Vagina (tissue), 2 donors: ENCODE results near the gene CLDND2. TPM values are rescaled to one million over a fixed set of nuclear protein-coding genes. Genes with fewer than 3 reads are reported as not detected.

Source experiments
- DNase-seq, 2 donors: peaks; one replicate each; pipeline ENCODE4 v3.0.0-alpha.2; 2017; ENCODE audit errors: extremely low spot score in 2 of 2
- H3K27ac ChIP-seq: fragments of 200-600 bp; sonication (generic); one replicate; pipeline ENCODE4 v1.5.1; 2019
- H3K27me3 ChIP-seq: fragments of 200-600 bp; sonication (generic); one replicate; pipeline ENCODE4 v1.5.1; 2019
- H3K36me3 ChIP-seq, 2 donors: fragments of 200-600 bp; sonication (generic); one replicate each; pipeline ENCODE4 v1.5.1; 2017 to 2019
- H3K4me1 ChIP-seq: fragments of 200-600 bp; sonication (generic); one replicate; pipeline ENCODE4 v1.5.1; 2019
- H3K4me3 ChIP-seq, 2 donors: fragments of 200-600 bp; sonication (generic); 1 replicate in 1 of 2; 2 replicates in 1 of 2; pipeline ENCODE4 v1.5.1; 2016 to 2019
- H3K9me3 ChIP-seq: fragments of 200-600 bp; sonication (generic); one replicate; pipeline ENCODE4 v1.5.1; 2019
- CTCF ChIP-seq, 3 experiments: fragments of 450-650 bp in 2 of 3; fragments of 200-600 bp in 1 of 3; sonication (generic) in 1 of 3; IDR thresholded peaks; one replicate each; pipeline ENCODE4 v1.5.1; 2017 to 2019; ENCODE audit warnings: antibody characterized with exemption in 3 of 3, mild to moderate bottlenecking in 2 of 3, moderate library complexity in 2 of 3
- POLR2A ChIP-seq, 2 donors: fragments of 450-650 bp; IDR thresholded peaks; one replicate each; pipeline ENCODE4 v1.6.1; 2017; ENCODE audit warnings: antibody characterized with exemption in 2 of 2, mild to moderate bottlenecking in 2 of 2, moderate library complexity in 2 of 2
- POLR2AphosphoS5 ChIP-seq, 2 donors: sonication (generic); formaldehyde crosslinking; IDR thresholded peaks; one replicate each; pipeline ENCODE4 v1.9.0; 2017; ENCODE audit warnings: antibody characterized with exemption in 2 of 2, mild to moderate bottlenecking in 2 of 2, low read depth in 1 of 2; ENCODE audit not compliant: insufficient read depth in 1 of 2
- intact Hi-C: fragments of 100-400 bp; cut with DNase I; formaldehyde crosslinking; loops from one replicate; pipeline ENCODE4 v1.15.1; 2023
- total RNA-seq: library from RNA; depleted of rRNA; stranded (reverse); fragments of >200 nt; gene quantifications from one replicate; pipeline ENCODE4 v1.2.3, GENCODE V29; 2016

The CLDND2 gene
- total RNA-seq, 1 donor from 2014 or later, result not detected

- peak within 1 kb of the TSS in 1 of 2 donors; percentile 4 for H3K4me3 ChIP-seq
- no peaks in the 10 kb centered on the region for H3K27me3 ChIP-seq
- no peak within 1 kb of the TSS for H3K27ac ChIP-seq
- H3K36me3 ChIP-seq, result no peaks in the 10 kb centered on the region
- no peaks in the 10 kb centered on the region for H3K9me3 ChIP-seq
- intact Hi-C loops, result no loop called here
- no peak for TF ChIP-seq POLR2AphosphoS5 (IDR thresholded peaks at IDR 0.05; ENCODE audit: insufficient read depth in 1 of 2, low read depth in 1 of 2)
- TF ChIP-seq CTCF (IDR thresholded peaks at IDR 0.05), result no peak
- no peak for TF ChIP-seq POLR2A (IDR thresholded peaks at IDR 0.05)
- no peak for DNase-seq
- peaks cover 8% of the 10 kb centered on the region for H3K4me1 ChIP-seq
These were observed 4.1 kb upstream of the CLDND2 start, which contains the start of gene NKG7 for GRCh38 chr19:51372649-51373504. NKG7 (minus strand) TSS chr19:51372654; CDS start chr19:51372535, 119 bp downstream.

DNA sequence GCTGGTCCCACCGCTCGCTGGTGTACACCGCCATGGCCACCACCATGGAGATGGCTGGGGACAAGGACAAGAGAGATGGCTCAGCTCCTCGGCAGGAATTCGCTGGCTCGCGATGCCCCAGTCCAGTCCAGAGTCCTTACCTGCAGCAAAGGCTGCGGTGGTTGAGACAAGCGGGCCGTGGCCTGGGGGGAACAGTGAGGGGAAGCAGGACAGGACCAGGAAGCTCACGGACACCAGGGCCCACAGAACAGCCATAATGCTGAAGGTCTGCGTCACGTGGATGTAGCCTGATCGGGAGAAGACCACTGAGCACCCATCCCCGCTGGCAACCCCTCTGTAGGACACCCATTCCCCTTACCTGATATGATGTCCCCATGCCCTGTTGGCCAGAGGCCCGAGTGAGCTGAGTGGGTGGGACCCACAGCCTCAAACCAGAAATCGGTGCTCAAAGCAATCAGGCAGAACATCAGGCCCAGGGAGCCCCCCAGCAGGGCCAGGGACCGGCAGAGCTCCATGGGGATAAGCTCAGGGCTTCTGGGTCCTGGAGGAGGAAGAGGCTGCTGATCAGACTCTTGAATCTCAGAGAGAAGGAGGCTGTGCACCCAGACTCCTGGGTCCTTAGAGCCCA is 3.3 kb upstream of the CLDND2 start:
- Histone ChIP-seq H3K4me3 (peak overlapping the region in 1 of 2 donors; percentile 4), H3K27ac (no peak overlapping the region), H3K27me3 (no peaks in the 10 kb centered on the region), H3K4me1 (peaks cover 9% of the 10 kb centered on the region), H3K36me3 (no peaks in the 10 kb centered on the region), H3K9me3 (no peaks in the 10 kb centered on the region)
- no peak for DNase-seq
- TF ChIP-seq POLR2A (IDR thresholded peaks at IDR 0.05) (no peak), POLR2AphosphoS5 (IDR thresholded peaks at IDR 0.05; ENCODE audit: insufficient read depth in 1 of 2, low read depth in 1 of 2) (no peak), CTCF (IDR thresholded peaks at IDR 0.05) (no peak)
- intact Hi-C loops, result no loop called here

DNA sequence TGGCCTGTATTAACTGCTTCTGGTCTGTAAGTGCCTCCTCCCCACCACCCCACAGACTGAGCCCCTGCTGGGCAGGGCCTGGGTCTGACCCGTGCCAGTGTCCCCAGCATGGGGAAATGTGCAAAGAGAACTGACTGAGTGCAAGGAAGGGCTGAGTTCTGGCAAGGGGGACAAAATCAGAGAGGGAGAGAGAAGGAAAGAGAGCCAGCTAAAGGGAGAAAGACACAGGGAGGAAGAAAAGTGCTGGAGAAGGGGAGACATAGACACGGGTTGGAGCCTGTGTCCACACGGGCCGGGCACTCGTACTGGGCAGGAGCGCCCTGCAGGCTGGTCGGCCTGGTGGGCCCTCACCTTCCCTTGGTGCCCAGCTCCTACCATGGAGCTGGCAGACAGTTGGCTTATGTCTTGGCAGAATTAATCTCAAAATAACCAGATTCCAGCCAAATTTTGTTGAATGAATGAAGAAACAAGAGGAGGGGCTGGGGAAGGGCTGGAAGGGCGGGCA is 2.4 kb upstream of the CLDND2 start:
- H3K27ac ChIP-seq, result no peak overlapping the region
- H3K27me3 ChIP-seq, result no peaks in the 10 kb centered on the region
- intact Hi-C loops, result no loop called here

GRCh38 chr19:51370230-51370629 is 1.4 kb upstream of the CLDND2 start:
- no peaks in the 10 kb centered on the region for H3K36me3 ChIP-seq
- intact Hi-C loops, result no loop called here
- H3K4me3 ChIP-seq, result no peak overlapping the region
- no peaks in the 10 kb centered on the region for H3K9me3 ChIP-seq
- DNase-seq, result no peak
- peaks cover 15% of the 10 kb centered on the region for H3K4me1 ChIP-seq
- H3K27ac ChIP-seq, result no peak overlapping the region
- no peaks in the 10 kb centered on the region for H3K27me3 ChIP-seq
- TF ChIP-seq POLR2A (IDR thresholded peaks at IDR 0.05) (no peak), POLR2AphosphoS5 (IDR thresholded peaks at IDR 0.05; ENCODE audit: insufficient read depth in 1 of 2, low read depth in 1 of 2) (no peak), CTCF (IDR thresholded peaks at IDR 0.05) (no peak)

More for the DNA sequence above, 2.4 kb upstream of the CLDND2 start:
- Histone ChIP-seq H3K9me3 (no peaks in the 10 kb centered on the region), H3K4me3 (no peak overlapping the region), H3K36me3 (no peaks in the 10 kb centered on the region), H3K4me1 (peaks cover 9% of the 10 kb centered on the region)
- no peak for TF ChIP-seq POLR2A (IDR thresholded peaks at IDR 0.05)
- no peak for TF ChIP-seq CTCF (IDR thresholded peaks at IDR 0.05)
- no peak for TF ChIP-seq POLR2AphosphoS5 (IDR thresholded peaks at IDR 0.05; ENCODE audit: insufficient read depth in 1 of 2, low read depth in 1 of 2)
- no peak for DNase-seq
